A549 (cell line): ENCODE data around the gene TAX1BP1.

Experiments
- EHMT2 ChIP-seq: fragments of 200-600 bp; sonication (generic); IDR thresholded peaks from 2 replicates; pipeline ENCODE4 v1.6.1; 2016; ENCODE audit warnings: antibody characterized with exemption, low read depth, mild to moderate bottlenecking, moderate library complexity
- HDAC2 ChIP-seq: fragments of 200-600 bp; sonication (generic); IDR thresholded peaks from 2 replicates; pipeline ENCODE4 v1.6.1; 2016
- JUN ChIP-seq, 2 experiments: fragments of >200 bp; sonication (Bioruptor Twin); formaldehyde crosslinking; IDR thresholded peaks; 2 replicates in 1 of 2; 3 replicates in 1 of 2; pipeline ENCODE4 v1.6.1; 2016 to 2017
- MAFK ChIP-seq: fragments of 450-650 bp; IDR thresholded peaks from 2 replicates; pipeline ENCODE4 v1.6.1; 2014; ENCODE audit not compliant: partially characterized antibody
- NPAS2 ChIP-seq: fragments of 250-450 bp; sonication (Bioruptor Pico); IDR thresholded peaks from 2 replicates; pipeline ENCODE4 v1.8.0; 2022; ENCODE audit warnings: mild to moderate bottlenecking, moderate library complexity, borderline replicate concordance
- PHF8 ChIP-seq: fragments of 200-600 bp; sonication (generic); IDR thresholded peaks from 2 replicates; pipeline ENCODE4 v1.6.1; 2016; ENCODE audit warnings: low read depth, mild to moderate bottlenecking, antibody characterized with exemption, moderate library complexity, borderline replicate concordance
- POLR2A ChIP-seq: IDR thresholded peaks from 2 replicates; pipeline ENCODE4 v1.6.1; 2012; ENCODE audit warnings: mild to moderate bottlenecking, low read length
- RAD21 ChIP-seq, 2 experiments: fragments of >200 bp in 1 of 2; sonication (Bioruptor Twin) in 1 of 2; formaldehyde crosslinking in 1 of 2; IDR thresholded peaks in 1 of 2; conservative IDR thresholded peaks in 1 of 2; 2 replicates in 1 of 2; 3 replicates in 1 of 2; pipeline ENCODE4 v1.6.1; 2012 to 2018; ENCODE audit warnings: inconsistent platforms in 1 of 2
- REST ChIP-seq: fragments of 200-600 bp; sonication (generic); IDR thresholded peaks from 2 replicates; pipeline ENCODE4 v1.6.1; 2016; ENCODE audit warnings: antibody characterized with exemption, mild to moderate bottlenecking, moderate library complexity
- RFX5 ChIP-seq: fragments of 450-650 bp; IDR thresholded peaks from 2 replicates; pipeline ENCODE4 v1.7.1; 2014; ENCODE audit warnings: antibody characterized with exemption, mild to moderate bottlenecking, moderate library complexity
- SMC3 ChIP-seq: fragments of >200 bp; sonication (Bioruptor Twin); formaldehyde crosslinking; IDR thresholded peaks from 3 replicates; pipeline ENCODE4 v1.6.1; 2018; ENCODE audit warnings: inconsistent platforms
- TP53 ChIP-seq: fragments of 250-450 bp; sonication (Bioruptor Pico); IDR thresholded peaks from 2 replicates; pipeline ENCODE4 v1.5.0; 2021; ENCODE audit warnings: mild to moderate bottlenecking, moderate library complexity
- TF ChIP-seq, protein P1 (sequence below): fragments of >200 bp; sonication (Bioruptor Twin); formaldehyde crosslinking; IDR thresholded peaks from 3 replicates; pipeline ENCODE4 v1.5.1; 2016

DNA sequence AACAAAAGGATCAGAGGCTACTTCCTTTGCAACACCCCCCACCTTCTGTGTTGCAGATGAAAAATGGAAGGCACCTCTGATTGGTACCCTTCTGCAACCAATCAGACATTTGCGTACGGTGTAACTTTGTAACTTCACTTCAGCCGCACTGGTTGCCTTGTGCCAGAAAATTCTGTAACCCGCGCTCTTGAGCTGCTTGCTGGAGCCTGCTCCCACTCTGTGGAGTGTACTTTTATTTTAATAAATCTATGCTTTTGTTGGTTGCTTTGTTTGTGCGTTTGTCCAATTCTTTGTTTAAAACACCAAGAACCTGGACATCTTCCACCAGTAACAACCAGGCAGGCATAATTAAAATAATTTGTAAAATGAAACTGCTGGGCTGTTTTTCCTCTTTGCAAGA is 31.5 kb upstream of the TAX1BP1 start:
- TF ChIP-seq RAD21 (conservative IDR thresholded peaks at IDR 0.05 in 1 of 2, IDR thresholded peaks at IDR 0.05 in 1 of 2) (no peak), JUN (IDR thresholded peaks at IDR 0.05) (no peak), MAFK (no peak), EHMT2 (no peak), HDAC2 (no peak), POLR2A (no peak), SMC3 (no peak), PHF8 (no peak), TP53 (CRISPR knock-in tag) (no peak), NPAS2 (CRISPR knock-in tag) (no peak), REST (no peak), RFX5 (no peak)
- TF ChIP-seq, protein P1, sequence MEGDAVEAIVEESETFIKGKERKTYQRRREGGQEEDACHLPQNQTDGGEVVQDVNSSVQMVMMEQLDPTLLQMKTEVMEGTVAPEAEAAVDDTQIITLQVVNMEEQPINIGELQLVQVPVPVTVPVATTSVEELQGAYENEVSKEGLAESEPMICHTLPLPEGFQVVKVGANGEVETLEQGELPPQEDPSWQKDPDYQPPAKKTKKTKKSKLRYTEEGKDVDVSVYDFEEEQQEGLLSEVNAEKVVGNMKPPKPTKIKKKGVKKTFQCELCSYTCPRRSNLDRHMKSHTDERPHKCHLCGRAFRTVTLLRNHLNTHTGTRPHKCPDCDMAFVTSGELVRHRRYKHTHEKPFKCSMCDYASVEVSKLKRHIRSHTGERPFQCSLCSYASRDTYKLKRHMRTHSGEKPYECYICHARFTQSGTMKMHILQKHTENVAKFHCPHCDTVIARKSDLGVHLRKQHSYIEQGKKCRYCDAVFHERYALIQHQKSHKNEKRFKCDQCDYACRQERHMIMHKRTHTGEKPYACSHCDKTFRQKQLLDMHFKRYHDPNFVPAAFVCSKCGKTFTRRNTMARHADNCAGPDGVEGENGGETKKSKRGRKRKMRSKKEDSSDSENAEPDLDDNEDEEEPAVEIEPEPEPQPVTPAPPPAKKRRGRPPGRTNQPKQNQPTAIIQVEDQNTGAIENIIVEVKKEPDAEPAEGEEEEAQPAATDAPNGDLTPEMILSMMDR: no peak
